ENCODE data around the gene MCU. TPM values are rescaled to one million over a fixed set of nuclear protein-coding genes. Genes with fewer than 3 reads are reported as not detected.
A peak's percentile ranks its signal among the peaks of the same experiment; 100 is the strongest.
"Not testable (repeated sequence)": the region's sequence is repeated elsewhere in the genome, so short reads cannot be mapped to it uniquely, and the experiment has no call there.

The MCU gene
- 13.5 and 15.9 TPM in 2 replicates for total RNA-seq

GRCh38 chr10:72691863-72692743 lies at the start of gene MCU:
Gene MCU (plus strand): TSS chr10:72692143. CDS start chr10:72692152, 9 bp downstream.
- Mint-ChIP-seq H3K4me1 (peaks cover 29% of the 10 kb centered on the region), H3K9me3 (no peaks in the 10 kb centered on the region), H3K27ac (peak within 1 kb of the TSS; percentile 54), H3K27me3 (peaks cover 8% of the 10 kb centered on the region), H3K4me3 (peak within 1 kb of the TSS; percentile 88), H3K36me3 (ENCODE audit: low read depth) (no peaks in the 10 kb centered on the region)
- intact Hi-C loops (cut with micrococcal nuclease) = loop anchor here (2.0 to 5.0 kb wide), 4 partner anchors 65 to 370 kb away; partner anchors contain the start of gene MICU1
- peak; percentile 98 for DNase-seq

- Mint-ChIP-seq H3K4me3 (no peak overlapping the region), H3K27me3 (peaks cover 9% of the 10 kb centered on the region), H3K4me1 (peaks cover 3% of the 10 kb centered on the region), H3K9me3 (no peaks in the 10 kb centered on the region), H3K36me3 (ENCODE audit: low read depth) (no peaks in the 10 kb centered on the region), H3K27ac (no peak overlapping the region)
- DNase-seq = no peak
- intact Hi-C loops (cut with micrococcal nuclease) = no loop called here
Observed at GRCh38 chr10:72642318-72642717, 49.6 kb upstream of the MCU start.

GRCh38 chr10:72645263-72645858 lies 46.6 kb upstream of the MCU start:
- Mint-ChIP-seq H3K9me3 (no peaks in the 10 kb centered on the region), H3K27me3 (peaks cover 11% of the 10 kb centered on the region), H3K36me3 (ENCODE audit: low read depth) (no peaks in the 10 kb centered on the region), H3K4me3 (no peak overlapping the region), H3K27ac (no peak overlapping the region), H3K4me1 (no peaks in the 10 kb centered on the region)
- no peak for DNase-seq
- intact Hi-C loops (cut with micrococcal nuclease) = no loop called here

- H3K4me3 Mint-ChIP-seq; H3K4me1 Mint-ChIP-seq; DNase-seq; H3K36me3 Mint-ChIP-seq (ENCODE audit: low read depth); H3K9me3 Mint-ChIP-seq; H3K27ac Mint-ChIP-seq; intact Hi-C loops (cut with micrococcal nuclease): not testable (repeated sequence)
- peaks cover 11% of the 10 kb centered on the region for H3K27me3 Mint-ChIP-seq
Observed at GRCh38 chr10:72646971-72647370, 45.0 kb upstream of the MCU start.

- no peaks in the 10 kb centered on the region for H3K36me3 Mint-ChIP-seq (ENCODE audit: low read depth)
- peaks cover 7% of the 10 kb centered on the region for H3K27me3 Mint-ChIP-seq
- no peak overlapping the region for H3K27ac Mint-ChIP-seq
- intact Hi-C loops (cut with micrococcal nuclease) = no loop called here
- DNase-seq = no peak
- H3K4me1 Mint-ChIP-seq = no peaks in the 10 kb centered on the region
- no peak overlapping the region for H3K4me3 Mint-ChIP-seq
- H3K9me3 Mint-ChIP-seq = no peaks in the 10 kb centered on the region
Observed at GRCh38 chr10:72648301-72648700, 43.6 kb upstream of the MCU start.

- no peaks in the 10 kb centered on the region for H3K9me3 Mint-ChIP-seq
- DNase-seq = no peak
- no peak overlapping the region for H3K27ac Mint-ChIP-seq
- H3K4me3 Mint-ChIP-seq = no peak overlapping the region
- no peaks in the 10 kb centered on the region for H3K4me1 Mint-ChIP-seq
- no peaks in the 10 kb centered on the region for H3K36me3 Mint-ChIP-seq (ENCODE audit: low read depth)
- intact Hi-C loops (cut with micrococcal nuclease) = no loop called here
- H3K27me3 Mint-ChIP-seq = peaks cover 9% of the 10 kb centered on the region
Observed at GRCh38 chr10:72649291-72649690, 42.7 kb upstream of the MCU start.

- no peaks in the 10 kb centered on the region for H3K9me3 Mint-ChIP-seq
- no peaks in the 10 kb centered on the region for H3K4me1 Mint-ChIP-seq
- intact Hi-C loops (cut with micrococcal nuclease) = no loop called here
- DNase-seq = no peak
- no peak overlapping the region for H3K27ac Mint-ChIP-seq
- H3K27me3 Mint-ChIP-seq = peaks cover 5% of the 10 kb centered on the region
- H3K36me3 Mint-ChIP-seq (ENCODE audit: low read depth) = no peaks in the 10 kb centered on the region
- no peak overlapping the region for H3K4me3 Mint-ChIP-seq
Observed at GRCh38 chr10:72653383-72654096, 38.4 kb upstream of the MCU start.

GRCh38 chr10:72654720-72655119 lies 37.2 kb upstream of the MCU start:
- no peaks in the 10 kb centered on the region for H3K4me1 Mint-ChIP-seq
- H3K27ac Mint-ChIP-seq = no peak overlapping the region
- intact Hi-C loops (cut with micrococcal nuclease) = no loop called here
- H3K9me3 Mint-ChIP-seq = no peaks in the 10 kb centered on the region
- H3K27me3 Mint-ChIP-seq = peaks cover 3% of the 10 kb centered on the region
- no peak for DNase-seq
- H3K36me3 Mint-ChIP-seq (ENCODE audit: low read depth) = no peaks in the 10 kb centered on the region
- H3K4me3 Mint-ChIP-seq = no peak overlapping the region

- peaks cover 6% of the 10 kb centered on the region for H3K27me3 Mint-ChIP-seq
- no peak for DNase-seq
- H3K27ac Mint-ChIP-seq = no peak overlapping the region
- H3K36me3 Mint-ChIP-seq (ENCODE audit: low read depth) = no peaks in the 10 kb centered on the region
- no peaks in the 10 kb centered on the region for H3K4me1 Mint-ChIP-seq
- no peaks in the 10 kb centered on the region for H3K9me3 Mint-ChIP-seq
- no peak overlapping the region for H3K4me3 Mint-ChIP-seq
- intact Hi-C loops (cut with micrococcal nuclease) = no loop called here
Observed at GRCh38 chr10:72658696-72659400, 33.1 kb upstream of the MCU start.

- H3K27me3 Mint-ChIP-seq = peaks cover 7% of the 10 kb centered on the region
- intact Hi-C loops (cut with micrococcal nuclease) = no loop called here
- H3K27ac Mint-ChIP-seq = no peak overlapping the region
- H3K9me3 Mint-ChIP-seq = no peaks in the 10 kb centered on the region
- DNase-seq = no peak
- H3K4me3 Mint-ChIP-seq = no peak overlapping the region
- no peaks in the 10 kb centered on the region for H3K36me3 Mint-ChIP-seq (ENCODE audit: low read depth)
- H3K4me1 Mint-ChIP-seq = no peaks in the 10 kb centered on the region
Observed at GRCh38 chr10:72659694-72660093, 32.2 kb upstream of the MCU start.

GRCh38 chr10:72660220-72660619 lies 31.7 kb upstream of the MCU start:
- peaks cover 7% of the 10 kb centered on the region for H3K27me3 Mint-ChIP-seq
- no peaks in the 10 kb centered on the region for H3K4me1 Mint-ChIP-seq
- DNase-seq = no peak
- no peaks in the 10 kb centered on the region for H3K9me3 Mint-ChIP-seq
- intact Hi-C loops (cut with micrococcal nuclease) = no loop called here
- no peaks in the 10 kb centered on the region for H3K36me3 Mint-ChIP-seq (ENCODE audit: low read depth)
- H3K4me3 Mint-ChIP-seq = no peak overlapping the region
- no peak overlapping the region for H3K27ac Mint-ChIP-seq

GRCh38 chr10:72661431-72661830 lies 30.5 kb upstream of the MCU start:
- Mint-ChIP-seq H3K4me3 (no peak overlapping the region), H3K9me3 (no peaks in the 10 kb centered on the region), H3K4me1 (no peaks in the 10 kb centered on the region), H3K36me3 (ENCODE audit: low read depth) (no peaks in the 10 kb centered on the region), H3K27me3 (peaks cover 9% of the 10 kb centered on the region), H3K27ac (no peak overlapping the region)
- no peak for DNase-seq
- intact Hi-C loops (cut with micrococcal nuclease) = no loop called here

GRCh38 chr10:72663971-72664370 lies 28.0 kb upstream of the MCU start:
- no peaks in the 10 kb centered on the region for H3K4me1 Mint-ChIP-seq
- H3K4me3 Mint-ChIP-seq = no peak overlapping the region
- no peak overlapping the region for H3K27ac Mint-ChIP-seq
- H3K36me3 Mint-ChIP-seq (ENCODE audit: low read depth) = no peaks in the 10 kb centered on the region
- intact Hi-C loops (cut with micrococcal nuclease) = no loop called here
- DNase-seq = no peak
- H3K9me3 Mint-ChIP-seq = no peaks in the 10 kb centered on the region
- peaks cover 13% of the 10 kb centered on the region for H3K27me3 Mint-ChIP-seq

Measured in activated CD4-positive, alpha-beta T cell treated with anti-CD3 and anti-CD28 coated beads, Interleukin-2, amount 10 ng/mL, durations not matched to agents 24 days and 14 days (primary cell).